22Rv1 (cell line): ENCODE results near the gene SNORC.

Experiments
- ZFX ChIP-seq: fragments of 450-650 bp; IDR thresholded peaks from 2 replicates; pipeline ENCODE4 v1.6.1; 2017; ENCODE audit warnings: antibody characterized with exemption, borderline replicate concordance
- TF ChIP-seq, protein P1 (sequence below): fragments of 450-650 bp; IDR thresholded peaks from 2 replicates; pipeline ENCODE4 v1.5.1; 2017; ENCODE audit warnings: mild to moderate bottlenecking

- TF ChIP-seq, protein P1, sequence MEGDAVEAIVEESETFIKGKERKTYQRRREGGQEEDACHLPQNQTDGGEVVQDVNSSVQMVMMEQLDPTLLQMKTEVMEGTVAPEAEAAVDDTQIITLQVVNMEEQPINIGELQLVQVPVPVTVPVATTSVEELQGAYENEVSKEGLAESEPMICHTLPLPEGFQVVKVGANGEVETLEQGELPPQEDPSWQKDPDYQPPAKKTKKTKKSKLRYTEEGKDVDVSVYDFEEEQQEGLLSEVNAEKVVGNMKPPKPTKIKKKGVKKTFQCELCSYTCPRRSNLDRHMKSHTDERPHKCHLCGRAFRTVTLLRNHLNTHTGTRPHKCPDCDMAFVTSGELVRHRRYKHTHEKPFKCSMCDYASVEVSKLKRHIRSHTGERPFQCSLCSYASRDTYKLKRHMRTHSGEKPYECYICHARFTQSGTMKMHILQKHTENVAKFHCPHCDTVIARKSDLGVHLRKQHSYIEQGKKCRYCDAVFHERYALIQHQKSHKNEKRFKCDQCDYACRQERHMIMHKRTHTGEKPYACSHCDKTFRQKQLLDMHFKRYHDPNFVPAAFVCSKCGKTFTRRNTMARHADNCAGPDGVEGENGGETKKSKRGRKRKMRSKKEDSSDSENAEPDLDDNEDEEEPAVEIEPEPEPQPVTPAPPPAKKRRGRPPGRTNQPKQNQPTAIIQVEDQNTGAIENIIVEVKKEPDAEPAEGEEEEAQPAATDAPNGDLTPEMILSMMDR: no peak
- TF ChIP-seq ZFX: no peak
These were observed 20.0 kb upstream of the SNORC start for GRCh38 chr2:232850039-232850438.
